ENCODE measurements around the gene IFT88.

- TF ChIP-seq EZH2phosphoT487 (conservative IDR thresholded peaks at IDR 0.05; ENCODE audit: low read length) = no peak
- TF ChIP-seq, protein P1, sequence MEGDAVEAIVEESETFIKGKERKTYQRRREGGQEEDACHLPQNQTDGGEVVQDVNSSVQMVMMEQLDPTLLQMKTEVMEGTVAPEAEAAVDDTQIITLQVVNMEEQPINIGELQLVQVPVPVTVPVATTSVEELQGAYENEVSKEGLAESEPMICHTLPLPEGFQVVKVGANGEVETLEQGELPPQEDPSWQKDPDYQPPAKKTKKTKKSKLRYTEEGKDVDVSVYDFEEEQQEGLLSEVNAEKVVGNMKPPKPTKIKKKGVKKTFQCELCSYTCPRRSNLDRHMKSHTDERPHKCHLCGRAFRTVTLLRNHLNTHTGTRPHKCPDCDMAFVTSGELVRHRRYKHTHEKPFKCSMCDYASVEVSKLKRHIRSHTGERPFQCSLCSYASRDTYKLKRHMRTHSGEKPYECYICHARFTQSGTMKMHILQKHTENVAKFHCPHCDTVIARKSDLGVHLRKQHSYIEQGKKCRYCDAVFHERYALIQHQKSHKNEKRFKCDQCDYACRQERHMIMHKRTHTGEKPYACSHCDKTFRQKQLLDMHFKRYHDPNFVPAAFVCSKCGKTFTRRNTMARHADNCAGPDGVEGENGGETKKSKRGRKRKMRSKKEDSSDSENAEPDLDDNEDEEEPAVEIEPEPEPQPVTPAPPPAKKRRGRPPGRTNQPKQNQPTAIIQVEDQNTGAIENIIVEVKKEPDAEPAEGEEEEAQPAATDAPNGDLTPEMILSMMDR (IDR thresholded peaks at IDR 0.05; ENCODE audit: insufficient read depth, low read length, poor library complexity, severe bottlenecking) = no peak
These were observed 47.1 kb upstream of the IFT88 start for GRCh38 chr13:20519875-20520274.

All from SU-DHL-6 (cell line).